NCI-H2227 (cell line): ENCODE results near the gene SMYD3.

Experiments
- DNase-seq: peaks from one replicate; lab custom pipeline; 2025; ENCODE audit not compliant: unreplicated experiment; lab: John Stamatoyannopoulos, UW

The SMYD3 gene

GRCh38 chr1:246122071-246122470, 385.0 kb downstream of the SMYD3 start:
- DNase-seq = no peak

- no peak for DNase-seq
These were observed 385.5 kb downstream of the SMYD3 start for GRCh38 chr1:246121533-246121932.

- peak; percentile 24 for DNase-seq
These were observed 389.9 kb downstream of the SMYD3 start for GRCh38 chr1:246117066-246117791.

- DNase-seq = no peak
These were observed 392.7 kb downstream of the SMYD3 start for GRCh38 chr1:246114369-246114768.

- no peak for DNase-seq
These were observed 393.5 kb downstream of the SMYD3 start for GRCh38 chr1:246113555-246114095.

- DNase-seq = no peak
These were observed 395.5 kb downstream of the SMYD3 start for GRCh38 chr1:246111570-246111969.

GRCh38 chr1:246110343-246111219, 396.5 kb downstream of the SMYD3 start:
- DNase-seq = peak; percentile 4

GRCh38 chr1:246108278-246108925, 398.7 kb downstream of the SMYD3 start:
- no peak for DNase-seq

GRCh38 chr1:246107516-246108277, 399.4 kb downstream of the SMYD3 start:
- no peak for DNase-seq

- DNase-seq = no peak
These were observed 400.7 kb downstream of the SMYD3 start for GRCh38 chr1:246106342-246106763.

- DNase-seq = no peak
These were observed 402.2 kb downstream of the SMYD3 start for GRCh38 chr1:246104927-246105326.

- no peak for DNase-seq
These were observed 407.5 kb downstream of the SMYD3 start for GRCh38 chr1:246099570-246099969.

- no peak for DNase-seq
These were observed 410.7 kb downstream of the SMYD3 start for GRCh38 chr1:246096356-246096755.

- no peak for DNase-seq
These were observed 411.6 kb downstream of the SMYD3 start for GRCh38 chr1:246095443-246095842.

GRCh38 chr1:246093230-246093629, 413.8 kb downstream of the SMYD3 start:
- no peak for DNase-seq

- DNase-seq = no peak
These were observed 414.9 kb downstream of the SMYD3 start for GRCh38 chr1:246092136-246092535.

- no peak for DNase-seq
These were observed 415.6 kb downstream of the SMYD3 start for GRCh38 chr1:246091477-246091876.

- DNase-seq = no peak
These were observed 420.9 kb downstream of the SMYD3 start for GRCh38 chr1:246086191-246086590.

GRCh38 chr1:246083416-246083815, 423.7 kb downstream of the SMYD3 start:
- DNase-seq = no peak

GRCh38 chr1:246081856-246082668, 425.0 kb downstream of the SMYD3 start:
- no peak for DNase-seq
